Loucy (cell line): ENCODE results near the gene BACH2.

Source experiments
- EZH2phosphoT487 ChIP-seq: fragments of 200-600 bp; IDR thresholded peaks from 2 replicates; pipeline ENCODE4 v1.6.1; 2018; ENCODE audit warnings: antibody characterized with exemption, mild to moderate bottlenecking, moderate library complexity, borderline replicate concordance
- TF ChIP-seq, protein P1 (sequence below): fragments of 200-600 bp; sonication (generic); conservative IDR thresholded peaks from 2 replicates; pipeline ENCODE4 v1.5.1; 2014; ENCODE audit warnings: mild to moderate bottlenecking, antibody characterized with exemption, low read length

DNA sequence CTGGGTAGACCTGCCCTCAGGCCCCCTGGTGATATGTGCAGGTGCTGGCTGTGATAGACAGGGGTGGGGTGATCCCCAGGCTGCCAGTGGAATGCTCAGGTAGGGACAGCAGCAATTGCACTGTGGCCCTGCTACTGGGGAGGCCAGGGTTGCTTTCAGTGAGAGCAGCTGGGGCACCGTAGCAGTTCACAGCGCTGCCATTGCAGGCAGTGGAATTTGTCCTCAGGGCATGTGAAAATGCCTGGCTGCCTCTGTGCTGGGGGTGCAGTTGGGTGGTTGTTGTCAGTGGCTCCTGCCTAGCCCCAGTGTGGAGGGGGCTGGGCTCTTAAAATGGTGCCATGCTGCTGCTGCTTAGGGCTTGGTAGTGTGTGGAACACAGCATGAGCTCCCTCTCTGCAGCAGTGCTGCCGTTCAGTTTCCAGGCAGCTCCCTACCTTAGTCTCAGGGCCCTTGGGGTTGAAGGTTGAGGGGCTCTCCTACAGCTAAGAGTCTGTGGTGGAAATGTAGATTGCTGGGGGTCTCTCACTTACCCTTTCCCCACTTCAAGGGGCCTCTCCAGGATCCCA, 378.8 kb downstream of the BACH2 start:
- TF ChIP-seq, protein P1, sequence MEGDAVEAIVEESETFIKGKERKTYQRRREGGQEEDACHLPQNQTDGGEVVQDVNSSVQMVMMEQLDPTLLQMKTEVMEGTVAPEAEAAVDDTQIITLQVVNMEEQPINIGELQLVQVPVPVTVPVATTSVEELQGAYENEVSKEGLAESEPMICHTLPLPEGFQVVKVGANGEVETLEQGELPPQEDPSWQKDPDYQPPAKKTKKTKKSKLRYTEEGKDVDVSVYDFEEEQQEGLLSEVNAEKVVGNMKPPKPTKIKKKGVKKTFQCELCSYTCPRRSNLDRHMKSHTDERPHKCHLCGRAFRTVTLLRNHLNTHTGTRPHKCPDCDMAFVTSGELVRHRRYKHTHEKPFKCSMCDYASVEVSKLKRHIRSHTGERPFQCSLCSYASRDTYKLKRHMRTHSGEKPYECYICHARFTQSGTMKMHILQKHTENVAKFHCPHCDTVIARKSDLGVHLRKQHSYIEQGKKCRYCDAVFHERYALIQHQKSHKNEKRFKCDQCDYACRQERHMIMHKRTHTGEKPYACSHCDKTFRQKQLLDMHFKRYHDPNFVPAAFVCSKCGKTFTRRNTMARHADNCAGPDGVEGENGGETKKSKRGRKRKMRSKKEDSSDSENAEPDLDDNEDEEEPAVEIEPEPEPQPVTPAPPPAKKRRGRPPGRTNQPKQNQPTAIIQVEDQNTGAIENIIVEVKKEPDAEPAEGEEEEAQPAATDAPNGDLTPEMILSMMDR: no peak
- no peak for TF ChIP-seq EZH2phosphoT487
